Activated CD8-positive, alpha-beta memory T cell treated with anti-CD3 and anti-CD28 coated beads, Interleukin-2, amount 50 U/mL, for 1 hour (primary cell): ENCODE data around the gene SLC1A1.

ENCODE experiments used
- DNase-seq: peaks from one replicate; pipeline ENCODE4 v3.0.0-alpha.2; 2020; ENCODE audit errors: extremely low read depth

SLC1A1 gene

GRCh38 chr9:4489919-4490704 lies at the start of gene SLC1A1:
TSS of gene SLC1A1 (plus strand) at chr9:4490468. CDS start at chr9:4490680, 212 bp downstream.
- DNase-seq: no peak

DNA sequence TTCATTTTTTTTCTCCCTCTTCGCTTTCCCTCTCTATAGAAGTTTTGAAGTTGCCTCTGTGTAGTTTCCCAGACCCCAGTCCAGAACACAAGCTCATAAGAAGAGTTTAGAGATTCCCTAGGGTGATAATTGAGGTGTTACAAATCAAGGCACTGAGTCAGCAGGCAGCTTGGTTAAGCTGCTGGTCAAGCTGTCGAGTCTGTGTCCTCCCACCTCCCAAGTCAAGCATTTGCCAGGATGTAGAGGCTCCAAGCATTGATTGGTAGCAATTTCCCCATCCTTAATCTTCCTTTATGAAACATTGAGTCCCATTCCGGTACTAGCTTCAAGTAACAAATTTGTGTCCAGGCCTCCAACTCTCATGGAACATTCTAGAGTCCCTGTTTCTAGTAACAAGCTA lies 47.5 kb upstream of the SLC1A1 start:
- no peak for DNase-seq

GRCh38 chr9:4443439-4443838 lies 46.8 kb upstream of the SLC1A1 start:
- DNase-seq: no peak

- DNase-seq: no peak
These were observed 28.8 kb upstream of the SLC1A1 start for GRCh38 chr9:4461437-4461836.

DNA sequence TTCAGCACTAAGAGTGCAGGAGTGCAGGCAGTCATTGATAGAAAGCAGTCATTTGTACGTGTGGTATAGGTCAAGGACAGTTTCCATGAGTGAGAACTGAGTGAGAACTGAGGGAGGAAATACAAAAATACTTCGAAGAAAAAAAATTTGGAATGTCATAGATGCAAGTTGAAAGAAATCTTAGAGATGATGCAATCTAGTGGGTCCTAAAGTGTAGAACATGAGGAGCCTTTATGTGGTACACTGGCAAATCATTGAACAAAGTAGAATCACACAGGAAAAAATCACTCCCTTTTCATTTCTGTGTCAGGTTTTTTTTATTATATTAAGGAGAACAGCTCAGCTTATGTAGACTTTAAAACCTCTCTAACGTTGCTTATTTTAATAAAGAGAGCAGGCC lies 26.4 kb upstream of the SLC1A1 start:
- no peak for DNase-seq

DNA sequence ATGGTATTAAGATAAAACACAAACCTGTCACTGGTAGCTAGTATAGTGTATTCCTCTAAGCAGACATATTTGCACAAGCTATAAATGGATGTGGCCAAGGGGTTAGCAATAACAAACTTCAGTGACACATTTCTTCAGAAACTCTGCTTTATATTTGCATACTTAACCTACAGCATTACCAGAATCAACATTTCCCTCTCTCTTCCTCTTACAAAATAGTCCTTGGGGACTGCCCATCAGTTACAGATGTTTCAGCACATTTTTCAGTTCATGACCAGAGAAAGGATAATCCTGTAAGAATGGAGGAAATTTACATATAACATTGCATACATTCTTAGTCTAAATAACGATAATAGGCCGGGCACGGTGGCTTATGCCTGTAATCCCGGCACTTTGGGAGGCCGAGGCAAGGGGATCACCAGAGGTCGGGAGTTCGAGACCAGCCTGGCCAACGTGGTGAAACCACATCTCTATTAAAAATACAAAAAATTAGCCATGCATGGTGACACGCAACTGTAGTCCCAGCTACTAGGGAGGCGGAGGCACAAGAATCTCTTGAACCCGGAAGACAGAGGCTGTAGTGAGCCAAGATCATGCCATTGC lies 25.3 kb upstream of the SLC1A1 start:
- DNase-seq: no peak

- DNase-seq: no peak
These were observed 24.4 kb upstream of the SLC1A1 start for GRCh38 chr9:4465910-4466309.

GRCh38 chr9:4475301-4475700 lies 15.0 kb upstream of the SLC1A1 start:
- no peak for DNase-seq

GRCh38 chr9:4486176-4486575 lies 4.1 kb upstream of the SLC1A1 start:
- no peak for DNase-seq

DNA sequence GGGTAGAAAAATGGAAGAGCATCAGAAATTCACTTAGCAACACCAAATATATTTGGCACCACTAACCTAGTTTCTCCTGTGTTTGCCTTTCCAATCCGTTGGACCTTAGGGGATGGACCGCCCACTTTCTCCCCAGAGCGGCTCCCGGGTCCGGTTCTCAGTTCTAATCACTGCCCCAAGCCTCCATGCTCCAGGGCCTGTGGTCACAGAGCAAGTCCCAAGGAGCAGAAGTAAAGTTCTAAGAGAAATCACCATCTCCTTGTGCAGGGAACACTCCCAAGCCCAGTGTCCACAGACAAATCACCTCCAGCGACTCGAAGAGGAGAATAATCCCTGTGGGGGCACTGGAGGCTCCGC lies 728 bp upstream of the SLC1A1 start:
- no peak for DNase-seq

- DNase-seq: no peak
These were observed 697 bp downstream of the SLC1A1 start for GRCh38 chr9:4490705-4491625.

- DNase-seq: no peak
These were observed 1.3 kb downstream of the SLC1A1 start for GRCh38 chr9:4491626-4491975.

- DNase-seq: no peak
These were observed 4.1 kb downstream of the SLC1A1 start for GRCh38 chr9:4494332-4494731.

DNA sequence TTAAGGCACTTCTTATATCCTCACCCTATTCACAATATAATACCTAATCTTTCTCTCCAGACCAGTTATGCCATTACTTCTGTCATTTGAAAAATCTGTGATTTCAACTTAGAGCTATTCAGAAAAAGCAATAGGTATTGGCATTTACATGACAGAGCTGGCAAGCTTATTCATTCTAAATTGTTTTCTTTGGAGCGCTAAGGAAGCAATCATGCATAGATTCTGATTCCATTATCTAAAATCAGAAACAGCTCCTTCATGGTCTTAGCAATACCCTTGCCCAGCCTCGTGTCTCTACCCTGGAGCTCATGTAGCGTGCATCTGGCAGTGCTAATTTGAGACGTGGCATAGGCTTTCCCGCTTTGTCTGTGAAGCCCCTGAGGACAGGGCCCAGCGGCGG lies 4.5 kb downstream of the SLC1A1 start:
- DNase-seq: no peak

GRCh38 chr9:4495537-4495936 lies 5.3 kb downstream of the SLC1A1 start:
- no peak for DNase-seq

GRCh38 chr9:4496497-4496896 lies 6.2 kb downstream of the SLC1A1 start:
- DNase-seq: no peak

GRCh38 chr9:4497395-4497794 lies 7.1 kb downstream of the SLC1A1 start:
- DNase-seq: no peak

DNA sequence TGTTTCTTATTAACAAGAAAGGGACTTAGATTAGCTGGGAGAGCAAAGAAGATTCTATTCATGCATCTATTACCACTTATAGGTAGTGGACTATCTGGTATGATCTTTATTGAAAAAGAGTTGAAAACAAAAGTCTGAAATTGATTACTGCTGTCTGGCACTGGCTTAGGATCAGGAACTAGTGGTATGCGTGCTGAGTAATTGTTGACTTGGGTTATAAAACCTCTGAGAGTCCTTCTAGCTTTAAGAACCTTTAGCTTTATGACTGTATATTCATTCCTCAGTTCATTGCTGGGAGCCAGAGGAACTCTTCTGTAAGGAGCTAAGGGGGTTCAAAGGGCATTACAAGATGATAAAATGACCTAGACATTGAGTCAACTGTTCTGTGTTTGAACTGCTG lies 7.6 kb downstream of the SLC1A1 start:
- no peak for DNase-seq

- DNase-seq: no peak
These were observed 9.6 kb downstream of the SLC1A1 start for GRCh38 chr9:4499917-4500316.

DNA sequence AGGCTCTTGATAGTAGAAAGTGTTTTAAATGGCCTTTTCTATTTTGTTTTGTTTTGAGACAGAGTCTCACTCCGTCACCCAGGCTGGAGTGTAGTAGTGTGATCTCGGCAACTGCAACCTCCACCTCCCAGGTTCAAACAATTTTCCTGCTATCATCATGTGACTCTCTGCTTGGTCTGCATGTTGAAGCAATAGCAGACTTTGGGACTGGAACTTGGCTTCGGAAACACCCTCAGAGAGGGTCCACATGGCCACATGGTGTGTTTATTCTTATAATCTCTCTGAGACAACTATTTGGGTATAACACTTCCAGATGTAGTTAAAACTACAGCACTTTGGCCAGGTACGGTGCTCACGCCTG lies 10.9 kb downstream of the SLC1A1 start:
- no peak for DNase-seq

- no peak for DNase-seq
These were observed 12.2 kb downstream of the SLC1A1 start for GRCh38 chr9:4502444-4502843.

DNA sequence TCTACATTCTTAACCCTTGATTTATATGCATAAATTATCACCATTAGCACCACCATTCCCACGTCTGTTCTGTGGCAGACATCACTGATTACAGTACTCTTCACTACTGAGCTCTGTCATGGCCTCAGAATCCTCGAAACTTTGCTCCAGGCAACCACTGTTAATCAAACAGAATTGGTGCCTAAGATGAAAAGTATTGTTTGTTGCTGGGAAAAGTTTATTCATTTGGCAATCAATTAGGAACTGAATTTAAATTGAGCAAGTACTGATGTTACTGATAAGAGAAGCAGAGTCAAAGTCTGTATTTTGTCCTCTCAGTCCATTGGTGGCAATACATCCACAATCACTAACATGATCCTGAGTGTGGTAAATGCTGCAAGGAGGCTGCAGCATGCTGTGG lies 12.8 kb downstream of the SLC1A1 start:
- DNase-seq: no peak

GRCh38 chr9:4504250-4504649 lies 14.0 kb downstream of the SLC1A1 start:
- no peak for DNase-seq
